HCT116 (cell line): Measurements from ENCODE around the gene CTBP1. TPM values are rescaled to one million over a fixed set of nuclear protein-coding genes. Genes with fewer than 3 reads are reported as not detected.

Experiments
- ATAC-seq: fragments of 200-7000 bp; cut with Tn5 transposase; 2 replicates; pipeline ENCODE4 v1.9.1; 2020; ENCODE audit warnings: mild to moderate bottlenecking, moderate library complexity
- BruUV-seq: library from RNA; stranded (reverse); fragments of 400-500 nt; replicated peaks from 2 replicates; lab custom pipeline; 2021; lab: Mats Ljungman, UMichigan
- CTCF ChIA-PET: fragments of 300-600 bp; sonication (Branson Sonifier 250); formaldehyde crosslinking; loops from one replicate; lab custom pipeline; 2021; ENCODE audit warnings: antibody characterized with exemption; lab: Charles Lee
- POLR2A ChIA-PET: fragments of 300-600, 350-600 bp; sonication (Branson Sonifier 250); formaldehyde crosslinking; loops from one replicate; lab custom pipeline; 2021; ENCODE audit warnings: antibody characterized with exemption; lab: Charles Lee
- RAD21 ChIA-PET, 2 experiments: fragments of 300-600 bp; sonication (Branson Sonifier 250); formaldehyde crosslinking; loops; one replicate each; lab custom pipeline; 2023; ENCODE audit warnings: low total read pairs in 2 of 2; ENCODE audit not compliant: uncharacterized antibody in 2 of 2, unreplicated experiment in 2 of 2, low non-redundant PET in 1 of 2; lab: Charles Lee
- DNase-seq: peaks from one replicate; pipeline ENCODE4 v3.0.0-alpha.2; 2010; ENCODE audit warnings: low read depth, low spot score
- H2AFZ ChIP-seq: fragments of 200-600 bp; shearing (Covaris generic), sonication (generic); 2 replicates; pipeline ENCODE4 v1.6.1; 2017; ENCODE audit warnings: low read depth, mixed run types, mixed read lengths, antibody characterized with exemption, low read length; ENCODE audit not compliant: poor library complexity, severe bottlenecking
- H3K27ac ChIP-seq: 2 replicates; pipeline ENCODE4 v1.5.1; 2012; ENCODE audit warnings: low read depth, low read length
- H3K27me3 ChIP-seq: fragments of 200-600 bp; sonication (generic); 2 replicates; pipeline ENCODE4 v1.6.1; 2016; ENCODE audit warnings: mixed run types, low read length, mixed read lengths; ENCODE audit not compliant: insufficient read depth
- H3K36me3 ChIP-seq, 2 experiments: fragments of 200-500 bp in 1 of 2; fragments of 200-600 bp in 1 of 2; sonication (Bioruptor generic) in 1 of 2; sonication (generic) in 1 of 2; 2 replicates each; pipeline versions ENCODE4 v1.5.1 to v1.6.1; 2014 to 2016; ENCODE audit warnings: low read length in 2 of 2, inconsistent platforms in 1 of 2, mixed read lengths in 1 of 2, mixed run types in 1 of 2; ENCODE audit not compliant: insufficient read depth in 2 of 2, control insufficient read depth in 1 of 2
- H3K4me1 ChIP-seq, 2 experiments: fragments of 200-600 bp in 1 of 2; sonication (generic) in 1 of 2; 2 replicates each; pipeline versions ENCODE4 v1.5.1 to v1.6.1; 2012 to 2017; ENCODE audit warnings: low read length in 2 of 2, inconsistent platforms in 1 of 2, mild to moderate bottlenecking in 1 of 2, mixed read lengths in 1 of 2, mixed run types in 1 of 2, moderate library complexity in 1 of 2; ENCODE audit not compliant: insufficient read depth in 2 of 2, control insufficient read depth in 1 of 2
- H3K4me2 ChIP-seq: fragments of 200-600 bp; sonication (generic); 2 replicates; pipeline ENCODE4 v1.6.1; 2017; ENCODE audit warnings: mixed run types, low read length, mixed read lengths
- H3K4me3 ChIP-seq, 2 experiments: fragments of 200-600 bp in 1 of 2; sonication (generic) in 1 of 2; replicated peaks in 1 of 2; 2 replicates each; pipeline ENCODE4 v1.5.1; 2011 to 2016; ENCODE audit warnings: low read length in 2 of 2, control low read depth in 1 of 2, low read depth in 1 of 2, mild to moderate bottlenecking in 1 of 2, mixed read lengths in 1 of 2, mixed run types in 1 of 2
- H3K79me2 ChIP-seq: fragments of 200-600 bp; sonication (generic); 2 replicates; pipeline ENCODE4 v1.6.1; 2017; ENCODE audit warnings: mild to moderate bottlenecking, mixed run types, low read length, moderate library complexity, mixed read lengths; ENCODE audit not compliant: insufficient read depth
- H3K9ac ChIP-seq: fragments of 200-600 bp; sonication (generic); 2 replicates; pipeline ENCODE4 v1.6.1; 2016; ENCODE audit warnings: low read length, mixed read lengths
- H3K9me2 ChIP-seq: fragments of 200-600 bp; sonication (generic), shearing (Covaris generic); 2 replicates; pipeline ENCODE4 v1.6.1; 2017; ENCODE audit warnings: mixed run types, mild to moderate bottlenecking, moderate library complexity; ENCODE audit not compliant: insufficient read depth
- H3K9me3 ChIP-seq, 2 experiments: fragments of 200-500 bp in 1 of 2; fragments of 200-600 bp in 1 of 2; sonication (Bioruptor generic) in 1 of 2; sonication (generic) in 1 of 2; 2 replicates each; pipeline ENCODE4 v1.6.1; 2014 to 2017; ENCODE audit warnings: low read length in 2 of 2, mixed read lengths in 2 of 2, inconsistent platforms in 1 of 2, low read depth in 1 of 2, mild to moderate bottlenecking in 1 of 2, mixed run types in 1 of 2, moderate library complexity in 1 of 2; ENCODE audit not compliant: control insufficient read depth in 1 of 2, insufficient read depth in 1 of 2
- H4K20me1 ChIP-seq: fragments of 200-600 bp; sonication (generic), shearing (Covaris generic); 2 replicates; pipeline ENCODE4 v1.6.1; 2017; ENCODE audit warnings: mixed run types, mild to moderate bottlenecking, moderate library complexity; ENCODE audit not compliant: insufficient read depth
- CEBPB ChIP-seq: IDR thresholded peaks from 2 replicates; pipeline ENCODE4 v1.6.1; 2012; ENCODE audit warnings: low read depth
- EGR1 ChIP-seq: IDR thresholded peaks from 2 replicates; pipeline ENCODE4 v1.6.1; 2012; ENCODE audit warnings: low read depth
- ELF1 ChIP-seq: IDR thresholded peaks from 2 replicates; pipeline ENCODE4 v1.6.1; 2012; ENCODE audit warnings: low read depth, borderline replicate concordance
- EZH2 ChIP-seq: fragments of 200-600 bp; sonication (generic); IDR thresholded peaks from 2 replicates; pipeline ENCODE4 v1.6.1; 2017; ENCODE audit warnings: antibody characterized with exemption, mixed run types
- EZH2phosphoT487 ChIP-seq: fragments of 200-600 bp; IDR thresholded peaks from 2 replicates; pipeline ENCODE4 v1.6.1; 2018; ENCODE audit warnings: antibody characterized with exemption, borderline replicate concordance
- FOSL1 ChIP-seq: IDR thresholded peaks from 2 replicates; pipeline ENCODE4 v1.6.1; 2012; ENCODE audit warnings: low read depth
- JUND ChIP-seq: IDR thresholded peaks from 2 replicates; pipeline ENCODE4 v1.6.1; 2012
- MAX ChIP-seq: IDR thresholded peaks from 2 replicates; pipeline ENCODE4 v1.6.1; 2012
- RAD21 ChIP-seq: IDR thresholded peaks from 2 replicates; pipeline ENCODE4 v1.6.1; 2012; ENCODE audit warnings: low read depth, mild to moderate bottlenecking
- REST ChIP-seq: IDR thresholded peaks from 2 replicates; pipeline ENCODE4 v1.6.1; 2012; ENCODE audit warnings: low read depth
- SIN3A ChIP-seq: IDR thresholded peaks from 2 replicates; pipeline ENCODE4 v1.6.1; 2012; ENCODE audit warnings: low read depth
- SP1 ChIP-seq: IDR thresholded peaks from 2 replicates; pipeline ENCODE4 v1.6.1; 2012; ENCODE audit warnings: low read depth
- SRF ChIP-seq: IDR thresholded peaks from 2 replicates; pipeline ENCODE4 v1.6.1; 2012; ENCODE audit warnings: low read depth
- TCF7L2 ChIP-seq: IDR thresholded peaks from 2 replicates; pipeline ENCODE4 v1.7.0; 2011; ENCODE audit warnings: borderline replicate concordance, inconsistent platforms; ENCODE audit not compliant: insufficient read depth, insufficient read length; ENCODE audit errors: extremely low read depth
- YY1 ChIP-seq: IDR thresholded peaks from 2 replicates; pipeline ENCODE4 v1.6.1; 2011; ENCODE audit warnings: low read length, low read depth, moderate library complexity, mild to moderate bottlenecking; ENCODE audit not compliant: insufficient replicate concordance; ENCODE audit errors: extremely low read depth
- ZBTB33 ChIP-seq: IDR thresholded peaks from 2 replicates; pipeline ENCODE4 v1.6.1; 2011; ENCODE audit warnings: mild to moderate bottlenecking, low read length, moderate library complexity; ENCODE audit not compliant: insufficient replicate concordance; ENCODE audit errors: extremely low read depth
- ZFX ChIP-seq: fragments of 450-650 bp; IDR thresholded peaks from 2 replicates; pipeline ENCODE4 v1.6.1; 2017
- ZNF274 ChIP-seq: fragments of 200-500 bp; sonication (Bioruptor generic); IDR thresholded peaks from 2 replicates; pipeline ENCODE4 v1.6.1; 2014; ENCODE audit warnings: mild to moderate bottlenecking, low read depth, low read length, inconsistent platforms
- intact Hi-C: fragments of 100-400 bp; cut with micrococcal nuclease; formaldehyde crosslinking; loops from 2 replicates; pipeline ENCODE4 v1.10.0; 2022
- total RNA-seq: library from RNA; stranded (reverse); gene quantifications from one replicate; pipeline ENCODE4 v1.2.1, GENCODE V29; 2021; ENCODE audit not compliant: unreplicated experiment

CTBP1 gene
- total RNA-seq, 1 experiment from 2014 or later = 175 TPM

GRCh38 chr4:1251773-1252066 lies 2.8 kb upstream of the CTBP1 start:
- Histone ChIP-seq H3K27me3 (no peaks in the 10 kb centered on the region), H3K4me2 (no peak overlapping the region), H3K9me2 (no peaks in the 10 kb centered on the region), H3K79me2 (peaks cover 23% of the 10 kb centered on the region), H2AFZ (no peak overlapping the region), H3K27ac (no peak overlapping the region), H3K36me3 (0 out of 4 replicates have a peak, but pooled peaks cover 0 to 5% of the 10 kb centered on the region in 2 experiments), H3K4me1 (peaks cover 11 to 18% of the 10 kb centered on the region in 2 experiments), H3K4me3 (no peak overlapping the region), H3K9ac (no peak overlapping the region), H3K9me3 (peaks cover 0 to 5% of the 10 kb centered on the region in 2 experiments; a peak in 1 of 4 replicates), H4K20me1 (no peaks in the 10 kb centered on the region)
- ChIA-PET CTCF (no interaction called here), POLR2A (no interaction called here), RAD21 (no interaction called here)
- TF ChIP-seq EZH2phosphoT487 = no peak
- TF ChIP-seq JUND = no peak
- no peak for TF ChIP-seq EZH2
- TF ChIP-seq TCF7L2 = no peak
- no peak for TF ChIP-seq YY1
- no peak for TF ChIP-seq EGR1
- no peak for TF ChIP-seq REST
- no peak for TF ChIP-seq SRF
- TF ChIP-seq SP1 = no peak
- no peak for TF ChIP-seq FOSL1
- no peak for TF ChIP-seq RAD21
- no peak for TF ChIP-seq ZNF274
- TF ChIP-seq ZBTB33 = no peak
- TF ChIP-seq ELF1 = no peak
- no peak for TF ChIP-seq ZFX
- TF ChIP-seq SIN3A = no peak
- TF ChIP-seq CEBPB = no peak
- TF ChIP-seq MAX = no peak
- BruUV-seq = no TSS peak
- intact Hi-C loops = no loop called here
- ATAC-seq (no peak), DNase-seq (no peak)
